GM18519 (cell line): ENCODE measurements around the gene VRTN.
"Not testable (repeated sequence)": the region's sequence is repeated elsewhere in the genome, so short reads cannot be mapped to it uniquely, and the experiment has no call there.

Experiments
- ATAC-seq: cut with Tn5 transposase; IDR thresholded peaks from one replicate; pipeline ENCODE4 v1.9.1; 2021; ENCODE audit warnings: mild to moderate bottlenecking, moderate library complexity; ENCODE audit not compliant: unreplicated experiment, low FRiP score

Gene VRTN

GRCh38 chr14:74348735-74349463 lies 628 bp downstream of the VRTN start:
- no peak for ATAC-seq

DNA sequence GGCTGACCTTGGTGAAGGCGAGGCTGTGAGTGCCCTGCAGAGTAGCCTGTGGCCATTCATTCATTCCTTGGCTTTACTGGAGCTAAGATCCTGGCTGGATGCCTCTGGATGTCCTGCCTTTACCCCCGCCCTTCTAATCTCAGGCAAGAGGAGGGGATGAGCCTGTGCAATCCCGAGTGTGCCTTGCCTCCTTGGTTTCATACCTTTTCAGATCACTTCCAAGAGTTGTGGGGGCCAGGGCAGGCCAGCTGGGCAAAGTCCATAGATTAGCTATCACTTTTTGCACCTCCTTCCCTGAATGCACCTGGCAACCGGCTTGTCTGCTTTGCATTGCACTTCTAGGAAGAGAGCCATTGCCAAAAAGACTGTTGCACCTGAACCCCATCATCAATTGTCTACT lies 1.5 kb downstream of the VRTN start:
- no peak for ATAC-seq

DNA sequence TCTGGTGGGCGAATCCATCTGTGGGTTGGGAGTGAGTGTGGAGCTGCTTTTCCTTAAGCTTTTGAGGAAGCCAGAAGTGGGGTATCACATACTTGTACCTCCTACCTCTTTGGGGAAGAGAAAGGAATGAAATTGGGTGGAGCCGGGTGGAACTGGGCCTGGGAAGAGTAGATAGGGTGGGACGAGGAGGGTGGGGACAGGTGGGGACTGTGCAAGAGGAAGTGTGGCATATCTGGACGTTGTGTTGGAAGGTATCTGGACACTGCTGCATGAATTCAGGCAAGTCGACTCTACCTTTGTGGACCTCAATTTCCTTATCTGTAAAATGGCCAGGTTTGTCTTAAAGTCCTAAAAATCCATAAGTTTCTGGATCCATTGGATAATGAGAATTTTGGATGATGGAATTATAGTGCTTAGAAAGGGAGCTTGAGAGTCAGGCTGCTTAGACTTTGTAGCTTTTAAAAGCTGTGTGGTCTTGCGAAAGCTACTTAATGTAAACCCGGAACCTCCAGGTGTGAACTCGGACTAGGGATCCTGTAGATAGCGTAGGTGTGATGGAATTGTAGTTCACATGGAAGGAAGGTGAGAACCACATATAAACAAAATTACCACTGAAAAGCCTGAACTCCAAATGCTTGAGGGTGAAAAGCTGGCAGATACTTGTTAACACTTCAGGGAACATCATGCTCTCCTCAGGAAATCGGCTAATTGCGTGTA lies 2.1 kb downstream of the VRTN start:
- no peak for ATAC-seq

DNA sequence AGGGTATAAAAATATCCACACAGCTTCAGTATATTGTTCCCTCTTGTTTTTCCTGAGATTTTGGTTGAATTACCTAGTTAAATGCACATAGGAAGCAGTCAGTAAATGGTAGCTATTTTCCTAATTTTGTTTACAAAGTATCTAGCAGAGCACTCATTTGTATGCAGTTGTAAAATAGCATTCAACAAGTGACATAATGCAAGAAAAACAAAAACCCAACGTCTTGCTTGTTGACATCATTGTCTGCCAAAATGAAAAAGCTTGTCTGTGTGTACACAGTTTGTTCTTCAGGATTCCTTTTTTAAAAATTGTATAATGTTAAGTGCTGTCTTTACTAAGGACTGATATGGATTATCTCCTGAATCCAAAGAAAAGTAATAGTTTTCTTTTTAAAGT lies 2.7 kb downstream of the VRTN start:
- no peak for ATAC-seq

GRCh38 chr14:74356892-74357575 lies 8.8 kb downstream of the VRTN start:
- ATAC-seq: no peak

GRCh38 chr14:74357585-74357984 lies 9.3 kb downstream of the VRTN start:
- ATAC-seq: no peak

GRCh38 chr14:74358176-74358829 lies 10.0 kb downstream of the VRTN start:
- ATAC-seq: no peak

GRCh38 chr14:74360163-74360562 lies 11.9 kb downstream of the VRTN start:
- ATAC-seq: no peak

GRCh38 chr14:74362361-74362915 lies 14.2 kb downstream of the VRTN start:
- ATAC-seq: no peak

DNA sequence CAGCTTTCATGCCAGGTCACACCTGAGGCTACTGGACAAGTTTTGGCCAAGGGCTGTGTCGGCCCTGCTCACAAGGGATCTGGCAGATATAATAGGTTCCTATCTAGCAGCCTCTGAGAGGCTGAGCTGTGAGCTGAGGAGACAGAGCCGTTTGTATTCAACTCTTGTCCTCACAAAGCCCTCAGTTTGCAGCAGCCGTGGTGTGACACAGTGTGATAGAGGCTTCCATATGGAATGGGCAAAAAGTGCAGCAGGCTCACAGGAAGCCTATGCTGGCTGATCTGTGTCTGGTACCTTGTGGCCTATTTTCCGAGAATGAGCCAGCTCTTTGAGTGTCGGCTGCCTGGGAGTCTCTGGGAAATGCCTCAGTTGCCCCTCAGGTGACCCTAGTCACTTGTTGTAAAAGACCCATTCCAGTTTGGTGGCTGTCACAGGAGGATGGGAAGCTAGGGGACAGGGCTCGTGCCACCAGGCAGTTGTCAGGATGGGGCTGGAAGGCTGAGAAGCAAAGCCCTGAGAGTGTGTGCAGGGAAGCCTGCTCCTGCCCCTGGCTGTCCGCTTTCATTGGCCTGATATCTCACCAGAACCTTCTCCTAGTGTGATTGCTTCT lies 16.1 kb downstream of the VRTN start:
- no peak for ATAC-seq

DNA sequence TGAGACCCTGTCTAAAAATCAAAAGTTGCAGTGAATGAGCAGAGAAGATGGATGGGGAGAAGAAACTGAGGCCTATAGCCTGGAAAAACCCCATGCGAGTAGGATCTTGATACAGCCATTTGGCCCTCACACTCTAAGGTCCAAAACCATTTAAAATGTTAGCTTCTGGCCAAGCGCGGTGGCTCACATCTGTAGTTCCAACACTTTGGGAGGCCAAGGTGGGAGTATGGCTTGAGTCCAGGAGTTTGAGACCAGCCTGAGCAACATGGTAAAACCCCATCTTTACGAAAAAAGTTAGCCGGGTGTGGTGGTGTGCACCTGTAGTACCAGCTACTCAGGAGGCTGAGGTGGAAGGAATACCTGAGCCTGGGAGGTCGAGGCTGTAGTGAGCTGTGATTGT lies 19.8 kb downstream of the VRTN start:
- no peak for ATAC-seq

DNA sequence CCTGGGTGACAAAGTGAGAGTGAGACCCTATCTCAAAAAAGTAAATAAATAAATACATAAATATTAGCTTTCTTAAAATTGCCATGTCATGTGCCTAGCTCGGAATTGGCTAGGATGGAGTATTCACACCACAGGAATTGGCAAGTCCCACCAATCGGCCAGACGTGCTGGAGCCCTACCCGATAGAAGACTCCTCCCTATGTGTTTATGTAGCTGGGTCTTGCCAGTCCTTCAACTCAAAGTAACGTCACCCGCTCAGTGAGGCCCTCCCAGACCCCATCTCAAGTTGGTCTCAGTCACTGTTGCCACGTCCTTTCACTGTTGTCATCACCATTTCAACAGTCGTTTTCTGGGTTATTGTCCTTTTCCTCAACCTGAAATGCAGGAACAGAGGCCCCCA lies 20.2 kb downstream of the VRTN start:
- no peak for ATAC-seq

DNA sequence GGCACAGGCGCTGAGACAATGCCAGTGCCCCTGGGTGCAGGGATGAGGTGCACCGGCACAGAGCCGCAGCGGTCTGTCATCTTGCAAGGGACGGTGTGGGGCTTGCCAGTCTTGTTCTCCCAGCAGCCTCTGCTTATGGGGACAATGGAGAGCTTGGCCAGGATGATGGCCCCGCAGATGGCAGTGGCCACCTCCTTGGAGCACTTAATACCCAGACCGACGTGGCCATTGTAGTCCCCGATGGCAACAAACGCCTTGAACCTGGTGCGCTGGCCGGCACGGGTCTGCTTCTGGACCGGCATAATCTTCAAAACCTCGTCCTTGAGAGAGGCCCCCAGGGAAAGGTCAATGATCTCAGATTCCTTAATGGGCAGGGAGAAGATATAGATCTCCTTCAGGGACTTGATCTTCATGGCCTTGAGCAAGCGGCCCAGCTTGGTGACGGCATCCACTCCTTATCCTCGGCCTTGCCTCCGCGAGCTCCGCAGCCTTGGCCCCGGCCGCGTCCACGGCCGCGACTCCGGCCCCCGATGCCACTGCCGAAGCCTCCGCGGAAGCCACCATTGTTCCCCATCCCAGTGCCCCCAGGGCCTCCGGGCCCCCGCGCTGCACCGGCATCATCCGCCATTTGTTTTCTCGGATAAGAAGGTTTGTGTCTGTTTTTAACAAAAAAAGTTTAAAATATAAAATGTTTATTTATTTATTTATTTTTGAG lies 29.9 kb downstream of the VRTN start:
- no peak for ATAC-seq

GRCh38 chr14:74380172-74380571 lies 31.9 kb downstream of the VRTN start:
- no peak for ATAC-seq

DNA sequence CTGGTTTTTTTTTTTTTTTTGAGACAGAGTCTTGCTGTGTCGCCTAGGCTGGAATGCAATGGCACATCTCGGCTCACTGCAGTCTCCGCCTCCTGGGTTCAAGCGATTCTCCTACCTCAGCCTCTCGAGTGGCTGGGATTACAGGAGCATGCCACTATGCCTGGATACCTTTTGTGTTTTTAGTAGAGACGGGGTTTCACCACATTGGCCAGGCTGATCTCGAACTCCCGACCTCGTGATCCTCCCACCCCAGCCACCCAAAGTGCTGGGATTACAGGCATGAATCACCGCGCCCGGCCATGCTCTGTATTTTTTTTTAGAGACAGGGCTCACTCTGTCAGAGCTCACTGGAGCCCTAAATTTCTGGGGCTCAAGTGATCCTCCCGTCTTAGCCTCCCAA lies 32.6 kb downstream of the VRTN start:
- ATAC-seq: no peak

DNA sequence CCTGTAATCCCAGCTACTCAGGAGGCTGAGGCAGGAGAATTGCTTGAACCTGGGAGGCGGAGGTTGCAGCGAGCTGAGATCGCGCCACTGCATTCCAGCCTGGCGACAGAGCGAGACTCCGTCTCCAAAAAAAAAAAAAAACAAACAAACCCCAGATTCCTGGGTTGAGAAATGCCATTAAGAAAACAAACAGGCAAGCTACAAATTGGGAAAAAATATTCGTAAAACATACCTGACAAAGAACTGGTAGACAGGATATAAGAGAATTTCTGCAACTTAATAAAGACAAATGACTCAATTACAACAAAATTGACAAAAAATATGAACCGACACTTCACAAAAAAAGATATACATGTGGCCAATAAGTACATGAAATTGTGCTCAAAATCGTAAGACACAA lies 33.3 kb downstream of the VRTN start:
- not testable (repeated sequence) for ATAC-seq

DNA sequence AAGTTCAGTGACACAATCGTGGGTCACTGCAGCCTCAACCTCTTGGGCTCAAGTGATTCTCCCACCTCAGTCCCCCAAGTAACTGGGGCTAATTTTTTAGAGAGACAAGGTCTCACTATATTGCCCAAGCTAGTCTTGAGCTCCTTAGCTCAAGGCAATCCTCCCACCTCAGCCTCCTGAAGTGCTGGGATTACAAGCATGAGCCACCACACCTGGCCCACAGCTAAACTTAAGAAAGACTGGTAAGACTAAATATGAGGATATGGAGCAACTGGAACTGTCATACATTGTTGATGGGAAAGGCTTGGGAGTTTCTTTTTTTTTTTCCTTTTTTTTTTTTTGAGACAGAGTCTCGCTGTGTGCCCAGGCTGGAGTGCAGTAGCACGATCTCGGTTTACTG lies 34.0 kb downstream of the VRTN start:
- ATAC-seq: no peak

DNA sequence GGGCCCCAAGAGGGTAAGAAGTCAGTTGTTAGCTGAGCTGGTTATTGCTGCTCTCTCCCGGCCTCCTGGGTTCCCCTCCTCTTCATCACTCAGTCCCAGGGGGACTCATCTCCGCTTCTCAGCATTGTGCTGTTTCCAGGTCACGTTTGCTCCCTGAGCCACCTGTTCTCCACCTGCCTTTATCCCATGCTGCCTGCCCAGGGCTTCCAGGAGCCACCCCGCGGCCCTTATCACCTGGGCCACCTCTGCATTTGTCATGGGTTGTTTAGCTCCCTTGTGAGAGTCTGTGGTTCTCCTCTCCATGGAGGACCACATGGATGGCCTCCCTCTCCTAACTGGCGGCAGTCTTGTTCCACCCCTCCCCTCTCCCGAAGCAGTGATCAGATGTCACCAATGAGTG lies 41.7 kb downstream of the VRTN start:
- no peak for ATAC-seq

GRCh38 chr14:74390505-74390904 lies 42.2 kb downstream of the VRTN start:
- ATAC-seq: not testable (repeated sequence)

GRCh38 chr14:74391479-74391878 lies 43.2 kb downstream of the VRTN start:
- ATAC-seq: no peak
